Peyer's patch (tissue), 4 donors: ENCODE data around the gene NLGN1. TPM values are rescaled to one million over a fixed set of nuclear protein-coding genes. Genes with fewer than 3 reads are reported as not detected.

Experiments
- DNase-seq, 3 donors: peaks; one replicate each; pipeline ENCODE4 v3.0.0-alpha.2; 2017 to 2019
- H3K27ac ChIP-seq, 4 donors: fragments of 200-600 bp; sonication (generic); one replicate each; pipeline ENCODE4 v1.5.1; 2016 to 2019
- H3K27me3 ChIP-seq, 2 donors: fragments of 200-600 bp; sonication (generic); one replicate each; pipeline ENCODE4 v1.5.1; 2019
- H3K36me3 ChIP-seq, 3 donors: fragments of 200-600 bp; sonication (generic); one replicate each; pipeline ENCODE4 v1.5.1; 2016 to 2019
- H3K4me1 ChIP-seq, 4 donors: fragments of 200-600 bp; sonication (generic); one replicate each; pipeline ENCODE4 v1.5.1; 2016 to 2019
- H3K4me3 ChIP-seq, 4 donors: fragments of 200-600 bp; sonication (generic); 1 replicate in 3 of 4; 2 replicates in 1 of 4; pipeline ENCODE4 v1.5.1; 2016 to 2019; ENCODE audit warnings: mild to moderate bottlenecking in 1 of 4
- H3K9me3 ChIP-seq, 4 donors: fragments of 200-600 bp; sonication (generic); one replicate each; pipeline ENCODE4 v1.5.1; 2016 to 2019; ENCODE audit warnings: mild to moderate bottlenecking in 1 of 4
- CTCF ChIP-seq, 6 experiments: fragments of 450-650 bp in 4 of 6; fragments of 200-600 bp in 2 of 6; sonication (generic) in 1 of 6; IDR thresholded peaks; one replicate each; pipeline ENCODE4 v1.5.1; 2017 to 2019; ENCODE audit warnings: antibody characterized with exemption in 6 of 6, mild to moderate bottlenecking in 3 of 6, moderate library complexity in 1 of 6
- POLR2A ChIP-seq, 2 donors: fragments of 450-650 bp; IDR thresholded peaks; one replicate each; pipeline ENCODE4 v1.5.1; 2017; ENCODE audit warnings: antibody characterized with exemption in 2 of 2, mild to moderate bottlenecking in 2 of 2, moderate library complexity in 2 of 2
- total RNA-seq, 4 donors: library from RNA; depleted of rRNA; stranded (reverse); fragments of >200 nt; gene quantifications; one replicate each; pipeline ENCODE4 v1.1.0, GENCODE V29; 2016

The NLGN1 gene
- total RNA-seq, 4 donors from 2014 or later, result 0.18 to 3.3 (median 1.3) TPM

DNA sequence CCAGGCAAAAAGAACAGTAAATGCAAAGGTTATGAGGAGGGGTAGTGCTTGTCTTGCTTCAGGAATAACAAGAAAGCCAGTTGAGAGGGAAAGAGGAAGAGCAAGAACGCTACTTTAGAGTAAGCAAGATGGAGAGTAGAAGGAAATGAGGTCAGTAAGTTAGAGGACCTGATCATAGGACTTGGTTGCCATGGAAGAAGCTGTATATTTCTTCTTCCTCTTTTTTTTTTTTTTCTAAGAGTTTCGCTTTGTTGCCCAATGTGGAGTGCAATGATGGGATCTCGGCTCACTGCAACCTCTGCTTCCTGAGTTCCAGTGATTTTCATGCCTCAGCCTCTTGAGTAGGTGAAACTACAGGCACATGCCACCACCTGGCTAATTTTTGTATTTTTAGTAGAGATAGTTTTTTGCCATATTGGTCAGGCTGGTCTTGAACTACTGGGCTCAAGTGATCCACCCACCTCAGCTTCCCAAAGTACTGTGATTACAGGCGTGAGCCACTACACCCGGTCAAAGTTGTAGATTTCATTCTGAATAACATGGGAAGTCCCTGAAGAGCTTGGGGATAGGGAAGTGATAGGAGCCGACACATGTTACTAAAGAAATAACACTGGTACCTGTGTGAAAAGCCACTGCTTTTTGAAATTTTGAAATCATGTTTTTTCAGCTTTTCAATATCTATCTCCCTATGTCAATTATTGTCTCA, 933.7 kb downstream of the NLGN1 start:
- Histone ChIP-seq H3K4me1 (no peaks in the 10 kb centered on the region), H3K27ac (no peak overlapping the region)
- TF ChIP-seq POLR2A (IDR thresholded peaks at IDR 0.05) (no peak), CTCF (IDR thresholded peaks at IDR 0.05) (no peak)

DNA sequence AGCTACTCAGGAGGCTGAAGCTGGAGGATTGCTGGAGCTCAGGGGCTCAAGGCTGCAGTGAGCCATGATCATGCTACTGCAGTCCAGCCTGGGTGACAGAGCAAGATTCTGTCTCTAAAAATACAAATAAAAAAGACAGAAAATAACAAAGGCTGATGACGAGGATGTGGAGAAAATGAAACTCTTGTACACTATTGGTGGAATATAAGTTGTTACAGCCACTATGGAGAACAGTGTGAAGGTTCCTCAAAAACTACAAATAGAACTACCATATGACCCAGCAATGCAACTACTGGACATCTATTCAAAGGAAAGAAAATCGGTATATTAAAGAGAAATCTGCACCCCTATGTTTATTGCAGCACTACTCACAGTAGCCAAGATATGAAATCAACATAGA, 934.8 kb downstream of the NLGN1 start:
- H3K9me3 ChIP-seq, result no peaks in the 10 kb centered on the region
- H3K27ac ChIP-seq, result no peak overlapping the region
- no peaks in the 10 kb centered on the region for H3K27me3 ChIP-seq
- no peak overlapping the region for H3K4me3 ChIP-seq
- DNase-seq, result no peak
- H3K4me1 ChIP-seq, result no peaks in the 10 kb centered on the region
- TF ChIP-seq CTCF (IDR thresholded peaks at IDR 0.05) (no peak), POLR2A (IDR thresholded peaks at IDR 0.05) (no peak)
- H3K36me3 ChIP-seq, result no peaks in the 10 kb centered on the region

More for the DNA sequence above, 933.7 kb downstream of the NLGN1 start:
- DNase-seq, result no peak
- Histone ChIP-seq H3K27me3 (no peaks in the 10 kb centered on the region), H3K36me3 (no peaks in the 10 kb centered on the region), H3K9me3 (no peaks in the 10 kb centered on the region), H3K4me3 (no peak overlapping the region)

DNA sequence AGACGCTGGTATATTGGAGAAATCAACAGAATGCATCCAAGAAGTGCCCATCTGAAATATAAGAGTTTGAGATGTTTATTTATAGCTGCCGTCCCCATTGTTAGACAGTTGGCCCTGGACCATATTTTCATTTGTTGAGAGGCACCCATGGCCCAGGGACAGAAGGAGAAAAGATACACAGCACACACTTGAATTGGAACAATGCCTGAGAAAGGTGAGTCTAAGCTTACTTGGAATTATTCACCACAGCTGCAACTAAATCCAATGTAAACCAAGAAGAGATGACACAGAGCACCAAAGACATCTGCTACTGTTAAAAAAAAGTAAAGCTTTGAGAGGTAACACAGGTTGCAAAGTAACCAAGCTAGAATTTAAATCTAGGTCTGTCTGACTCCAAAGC, 936.1 kb downstream of the NLGN1 start:
- Histone ChIP-seq H3K27me3 (no peaks in the 10 kb centered on the region), H3K36me3 (no peaks in the 10 kb centered on the region), H3K4me3 (no peak overlapping the region), H3K4me1 (no peaks in the 10 kb centered on the region), H3K9me3 (no peaks in the 10 kb centered on the region), H3K27ac (no peak overlapping the region)
- TF ChIP-seq CTCF (IDR thresholded peaks at IDR 0.05), result no peak
- no peak for TF ChIP-seq POLR2A (IDR thresholded peaks at IDR 0.05)
- no peak for DNase-seq

GRCh38 chr3:174334111-174334510, 936.6 kb downstream of the NLGN1 start:
- no peak for TF ChIP-seq CTCF (IDR thresholded peaks at IDR 0.05)
- no peak for TF ChIP-seq POLR2A (IDR thresholded peaks at IDR 0.05)
- no peak overlapping the region for H3K4me3 ChIP-seq
- no peaks in the 10 kb centered on the region for H3K27me3 ChIP-seq
- H3K27ac ChIP-seq, result no peak overlapping the region
- no peaks in the 10 kb centered on the region for H3K9me3 ChIP-seq
- no peaks in the 10 kb centered on the region for H3K4me1 ChIP-seq
- H3K36me3 ChIP-seq, result no peaks in the 10 kb centered on the region
- DNase-seq, result no peak

DNA sequence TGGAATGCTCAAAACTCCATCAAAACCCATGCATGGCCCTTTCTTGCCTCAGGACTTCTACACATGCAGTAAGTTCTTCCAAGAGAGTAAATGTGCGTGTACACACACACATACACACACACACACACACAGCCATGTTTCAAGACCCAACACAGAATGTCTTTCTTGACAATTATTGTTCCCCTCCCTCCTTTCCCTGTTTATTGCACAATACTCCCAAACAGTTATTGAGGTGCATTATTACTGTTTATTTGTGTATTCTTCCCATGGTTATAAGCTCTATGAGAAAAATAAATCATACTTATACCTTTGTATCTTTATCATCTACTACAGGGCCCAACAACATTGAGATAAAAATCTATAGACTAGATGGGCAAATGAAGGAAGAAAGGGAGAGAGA, 937.8 kb downstream of the NLGN1 start:
- no peak for TF ChIP-seq POLR2A (IDR thresholded peaks at IDR 0.05)
- TF ChIP-seq CTCF (IDR thresholded peaks at IDR 0.05), result no peak
- Histone ChIP-seq H3K27me3 (no peaks in the 10 kb centered on the region), H3K4me1 (no peaks in the 10 kb centered on the region), H3K4me3 (no peak overlapping the region), H3K36me3 (no peaks in the 10 kb centered on the region), H3K9me3 (no peaks in the 10 kb centered on the region), H3K27ac (no peak overlapping the region)
- DNase-seq, result no peak

GRCh38 chr3:174335910-174336309, 938.4 kb downstream of the NLGN1 start:
- H3K9me3 ChIP-seq, result no peaks in the 10 kb centered on the region
- DNase-seq, result no peak
- H3K4me1 ChIP-seq, result no peaks in the 10 kb centered on the region

More at GRCh38 chr3:174335910-174336309, 938.4 kb downstream of the NLGN1 start:
- TF ChIP-seq POLR2A (IDR thresholded peaks at IDR 0.05), result no peak
- TF ChIP-seq CTCF (IDR thresholded peaks at IDR 0.05), result no peak
- H3K27me3 ChIP-seq, result no peaks in the 10 kb centered on the region
- H3K36me3 ChIP-seq, result no peaks in the 10 kb centered on the region
- H3K27ac ChIP-seq, result no peak overlapping the region
- no peak overlapping the region for H3K4me3 ChIP-seq
